NCI-H2171 treated with DMSO at 0.1 percent for 48 hours (cell line): ENCODE results near the gene A4GNT.

Experiments used
- DNase-seq: peaks from one replicate; lab custom pipeline; 2025; lab: John Stamatoyannopoulos, UW

Gene A4GNT

GRCh38 chr3:138078901-138079344, 53.3 kb downstream of the A4GNT start:
- no peak for DNase-seq

GRCh38 chr3:138078096-138078495, 54.1 kb downstream of the A4GNT start:
- no peak for DNase-seq
